ENCODE measurements around the gene LAMTOR2.

The LAMTOR2 gene

DNA sequence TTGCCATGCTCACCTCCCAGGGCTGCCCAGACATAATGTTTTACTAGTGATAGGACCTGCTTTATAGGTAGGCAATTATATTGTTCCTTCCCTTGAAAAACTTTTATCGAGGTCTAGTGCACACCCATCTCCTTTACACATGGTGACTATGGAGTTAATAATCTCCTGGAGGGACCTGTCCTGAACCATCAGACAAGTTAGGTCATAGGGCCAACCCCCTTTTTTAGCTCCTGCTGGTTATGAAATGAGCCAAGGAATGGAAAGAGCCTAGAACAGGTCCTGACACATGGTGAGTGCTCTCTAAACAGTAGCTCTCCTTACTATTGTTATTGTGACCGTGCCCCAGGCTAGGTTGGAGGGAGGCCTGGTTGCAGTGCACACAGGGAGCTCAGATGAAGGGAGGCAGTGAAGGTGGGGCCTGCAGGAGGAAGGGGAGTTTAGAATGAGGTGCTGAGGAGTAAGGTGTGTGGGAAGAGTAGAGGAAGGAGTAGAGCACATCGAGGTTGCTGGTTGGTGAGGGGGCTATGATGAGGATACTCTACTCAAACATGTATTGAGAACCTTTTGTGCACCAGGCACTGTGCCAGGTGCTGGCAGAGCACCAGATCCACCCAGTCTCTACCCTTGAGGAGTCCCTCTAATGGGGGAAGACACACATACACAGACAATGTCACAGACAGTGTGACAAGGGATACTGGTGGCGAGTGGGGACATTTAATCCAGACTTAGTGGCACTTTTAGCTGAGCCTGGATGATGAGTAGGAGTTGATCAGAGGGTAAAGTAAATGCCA lies 45.8 kb downstream of the LAMTOR2 start:
- no peak for DNase-seq

DNA sequence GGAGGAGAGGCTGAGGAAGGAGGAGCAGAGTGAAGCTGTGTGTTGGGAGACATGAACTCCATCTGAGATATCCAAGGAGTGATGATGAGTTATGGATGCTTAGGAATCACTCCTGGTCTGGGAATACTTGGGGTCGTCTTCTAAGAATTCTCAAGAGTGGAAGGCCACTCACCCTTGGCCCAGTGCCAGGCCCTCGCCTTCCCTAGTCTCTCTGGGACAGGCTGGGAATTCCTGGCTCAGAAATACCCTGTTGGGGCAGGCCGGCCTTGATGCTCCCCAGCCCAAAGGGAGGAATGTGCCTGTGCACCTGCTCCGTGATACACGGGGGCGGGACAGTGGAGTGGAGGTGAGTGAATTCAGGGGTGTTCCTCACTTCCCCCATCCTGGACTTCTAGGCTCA lies 47.3 kb downstream of the LAMTOR2 start:
- DNase-seq = no peak

DNA sequence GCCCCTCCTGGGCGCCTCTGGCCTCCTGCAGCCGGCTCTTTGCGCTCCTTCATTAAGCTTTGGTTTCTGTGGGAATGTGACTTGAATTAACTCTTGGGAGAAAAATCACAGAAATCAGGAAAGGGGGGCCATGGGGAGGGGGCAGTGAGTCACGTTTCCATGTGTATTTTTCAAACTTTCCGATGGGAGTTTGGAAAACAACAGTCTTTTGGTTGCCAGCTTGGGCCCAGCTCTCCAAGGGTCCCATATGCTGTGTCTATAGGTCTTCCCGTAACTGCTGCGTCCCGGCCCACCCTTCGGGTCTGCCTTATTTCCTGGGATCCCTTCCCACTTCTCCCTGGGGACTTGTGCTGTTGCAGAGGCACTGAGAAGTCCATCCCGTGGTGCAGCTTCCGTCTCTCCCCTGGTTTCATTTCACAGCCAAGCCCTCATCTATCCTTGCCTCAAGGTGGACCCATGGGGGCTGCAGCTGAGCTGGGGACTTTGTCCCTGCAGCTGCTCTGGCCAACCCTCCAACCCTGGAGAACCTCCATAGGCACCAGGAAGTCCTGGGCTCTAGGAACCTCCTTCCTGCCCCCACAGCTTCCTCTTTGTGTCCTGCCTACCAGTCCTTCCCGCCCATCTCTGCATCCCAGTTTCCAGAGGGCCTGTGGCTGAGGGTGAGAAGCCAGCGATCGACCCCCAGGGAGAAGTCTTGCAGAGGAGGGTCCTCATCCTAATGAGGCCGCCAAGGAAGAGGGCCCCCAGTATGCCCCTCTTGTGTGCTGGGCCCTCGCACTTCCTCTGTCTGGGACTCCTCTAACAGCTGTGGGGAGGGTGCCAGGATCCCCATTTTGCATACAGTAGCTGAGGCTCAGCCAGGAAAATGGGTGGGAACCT lies 48.3 kb downstream of the LAMTOR2 start:
- DNase-seq = no peak

DNA sequence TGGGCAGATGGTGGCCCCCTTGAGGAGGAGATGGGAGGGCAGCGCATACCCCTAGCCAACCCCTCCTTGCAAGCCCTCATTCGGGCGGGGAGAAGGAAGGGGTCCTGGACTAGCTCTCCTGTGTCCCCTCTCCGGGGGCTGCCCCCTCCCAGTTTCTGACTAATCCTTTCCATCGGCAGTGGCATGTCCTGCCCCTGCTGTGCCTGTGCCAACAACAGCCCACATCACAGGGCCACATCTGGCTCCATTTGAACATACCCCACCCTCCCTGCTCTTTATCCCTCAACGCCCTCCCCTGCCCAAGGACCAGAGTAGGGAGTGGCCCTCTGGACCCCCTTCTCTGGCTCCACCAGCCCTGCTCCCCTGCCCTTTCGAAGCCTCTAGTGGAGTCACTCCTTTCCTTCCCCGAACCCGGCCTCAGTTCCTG lies 49.0 kb downstream of the LAMTOR2 start:
- no peak for DNase-seq

DNA sequence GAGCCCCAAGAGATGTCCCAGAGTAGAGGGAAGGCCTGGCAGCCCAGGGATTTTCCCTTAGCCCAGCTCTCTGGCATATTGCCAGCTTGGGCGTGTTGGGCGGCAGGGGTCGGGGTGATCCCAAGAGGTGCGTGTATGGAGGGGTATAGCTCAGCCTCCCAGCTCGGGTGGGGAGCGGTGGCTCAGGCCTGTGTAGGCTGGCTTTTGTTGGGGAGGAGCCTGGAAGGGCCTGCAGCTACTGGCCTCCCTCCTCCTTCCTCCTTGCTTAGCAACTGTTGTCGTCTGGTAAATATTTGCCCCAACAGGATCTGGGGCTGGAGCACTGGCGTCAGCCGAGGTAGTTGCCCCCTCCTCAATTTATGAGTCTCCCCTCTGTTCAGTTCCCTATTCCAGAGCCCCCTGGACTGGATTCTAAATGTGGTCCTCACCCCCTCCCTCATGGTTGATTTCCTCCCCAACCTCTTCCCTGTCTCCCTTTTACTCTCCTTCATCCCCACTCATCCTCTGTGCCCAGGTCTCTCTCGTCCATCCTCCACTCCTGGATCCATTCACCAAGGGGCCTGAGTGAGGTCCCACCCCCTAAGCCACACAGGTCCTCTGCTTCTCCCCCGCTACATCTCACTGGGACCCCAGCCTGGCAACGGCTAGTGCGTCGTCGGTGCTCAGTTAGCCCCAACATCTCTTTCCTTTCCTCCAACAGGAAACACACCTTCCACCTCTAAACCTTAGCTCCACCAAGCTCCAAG lies 49.7 kb downstream of the LAMTOR2 start:
- peak; percentile 94 for DNase-seq

DNA sequence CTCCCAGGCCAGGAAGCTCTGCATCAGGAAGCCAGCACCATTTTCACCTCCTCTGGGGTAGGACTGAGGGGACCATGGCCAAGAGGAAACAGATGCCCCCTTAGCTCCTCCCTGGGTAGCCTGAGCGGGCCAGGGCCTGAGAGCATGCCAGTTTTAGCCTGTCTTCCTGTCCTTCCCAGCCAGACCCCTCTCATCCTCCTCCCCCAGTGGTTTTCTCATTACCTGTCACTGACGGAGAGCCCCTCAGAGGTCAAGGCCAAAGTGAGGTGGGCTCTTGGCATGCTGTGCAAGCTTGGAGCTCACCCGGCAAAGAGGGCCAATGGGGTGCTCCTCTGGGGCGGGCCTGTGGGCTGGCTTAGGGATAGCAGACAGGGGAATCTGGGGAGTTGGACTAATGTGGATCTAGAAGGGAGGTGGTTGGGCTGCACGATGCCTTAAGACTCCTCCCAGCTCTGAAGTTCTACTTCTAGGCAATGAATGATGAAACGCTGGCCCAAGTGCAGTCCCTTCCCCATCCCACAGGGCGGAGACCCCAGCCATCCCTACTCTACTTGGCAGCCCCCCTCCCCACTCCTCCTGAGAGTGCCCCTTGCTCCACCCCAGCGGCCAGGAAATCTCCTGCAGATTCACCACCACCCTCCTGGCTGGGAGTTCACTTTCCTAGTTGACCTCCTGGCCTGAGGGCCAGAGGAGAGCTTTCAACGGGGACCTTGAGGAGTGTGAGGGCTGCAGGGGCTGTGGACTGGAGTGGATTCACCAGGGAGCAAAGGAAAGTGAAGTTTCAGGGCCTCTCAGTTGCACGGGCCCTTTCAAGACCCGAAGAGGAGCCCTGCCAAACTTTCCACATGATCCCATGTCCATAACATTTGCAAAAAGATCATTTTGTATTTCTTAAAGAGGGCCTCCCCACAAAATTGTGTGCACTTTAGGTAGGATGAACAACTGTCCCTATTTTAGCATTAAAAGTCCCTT lies 50.6 kb downstream of the LAMTOR2 start:
- peak; percentile 41 for DNase-seq

DNA sequence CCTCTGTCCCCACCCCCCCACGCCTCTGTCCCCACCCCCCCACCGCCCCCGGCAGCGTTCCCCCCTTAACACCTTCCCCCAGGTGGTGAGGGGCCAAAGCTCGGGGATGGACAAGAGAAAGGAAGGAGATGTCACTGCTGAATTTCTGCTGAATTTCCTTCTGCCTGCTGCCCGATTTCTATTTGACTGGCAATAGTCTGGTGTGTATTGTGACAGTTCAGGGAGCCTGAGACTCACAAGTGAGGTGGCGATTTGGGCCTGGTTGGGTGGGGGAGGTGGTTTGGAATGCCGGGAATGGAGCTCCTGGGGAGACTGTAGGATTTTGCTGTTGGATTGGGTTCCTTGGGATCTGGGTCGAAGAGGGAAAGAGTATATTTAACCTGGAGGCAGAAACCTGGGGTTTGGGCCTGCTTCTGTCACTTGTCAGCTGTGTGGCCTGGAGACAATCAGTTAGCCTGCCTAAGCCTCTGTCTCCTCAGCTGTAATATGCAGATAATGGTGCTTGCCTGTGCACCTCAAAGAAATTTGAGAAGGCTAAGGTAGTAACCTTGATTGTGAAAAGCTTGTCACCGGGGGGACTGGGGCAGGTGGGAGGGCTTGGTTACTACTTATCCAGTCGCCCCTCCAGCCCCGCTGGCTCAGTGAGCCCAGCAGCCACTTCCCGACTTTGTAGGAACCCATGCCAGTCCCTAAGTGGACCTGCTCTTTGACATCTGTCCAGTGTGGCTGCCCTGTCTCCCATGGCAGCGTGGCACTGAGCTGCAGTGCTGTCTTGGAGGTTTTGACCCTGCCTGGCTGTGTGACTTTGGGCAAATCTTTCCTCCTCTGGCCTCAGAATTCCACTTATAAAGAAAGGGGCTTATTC lies 52.3 kb downstream of the LAMTOR2 start:
- DNase-seq = peak; percentile 80

DNA sequence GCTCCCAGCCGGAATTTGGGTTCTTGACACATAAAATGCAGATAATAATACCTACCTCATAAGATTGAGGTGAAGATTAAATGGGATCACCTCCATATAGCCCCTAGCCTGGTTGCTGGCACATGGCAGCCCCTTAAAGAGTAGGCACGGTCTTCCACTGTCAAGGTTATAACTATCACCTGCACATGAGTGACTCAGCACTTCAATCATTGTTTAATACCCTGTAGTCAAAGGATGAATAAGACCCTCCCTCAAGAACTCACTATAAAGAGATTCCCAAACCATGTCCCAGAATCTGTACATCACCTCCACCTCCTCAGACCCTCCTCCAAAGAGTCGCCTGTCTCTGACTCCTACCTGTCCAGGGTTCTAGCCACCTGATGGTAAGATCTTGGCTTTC lies 53.5 kb downstream of the LAMTOR2 start:
- no peak for DNase-seq
